WTC11 (cell line): Measurements from ENCODE around the gene PADI1. TPM values are rescaled to one million over a fixed set of nuclear protein-coding genes. Genes with fewer than 3 reads are reported as not detected.
A peak's percentile ranks its signal among the peaks of the same experiment; 100 is the strongest.

Experiments used
- ATAC-seq: fragments of 200-7000 bp; cut with Tn5 transposase; 2 replicates; pipeline ENCODE4 v1.10.0; 2021; ENCODE audit warnings: mild to moderate bottlenecking, moderate library complexity
- CTCF ChIA-PET: fragments of 300-600 bp; sonication (Branson Sonifier 250); formaldehyde crosslinking; loops from one replicate; lab custom pipeline; 2021; ENCODE audit warnings: antibody characterized with exemption; lab: Charles Lee
- POLR2A ChIA-PET: fragments of 350-600 bp; sonication (Branson Sonifier 250); formaldehyde crosslinking; loops from one replicate; lab custom pipeline; 2021; ENCODE audit warnings: antibody characterized with exemption; lab: Charles Lee
- DNase-seq: peaks from one replicate; pipeline ENCODE4 v3.0.0; 2021; ENCODE audit warnings: low spot score
- H3K27ac Mint-ChIP-seq: 2 replicates; pipeline ENCODE4 v1.8.0; 2021; ENCODE audit warnings: mixed read lengths
- H3K27me3 Mint-ChIP-seq: 2 replicates; pipeline ENCODE4 v1.8.0; 2021; ENCODE audit warnings: low read depth, mild to moderate bottlenecking, moderate library complexity, mixed read lengths
- H3K36me3 Mint-ChIP-seq: 2 replicates; pipeline ENCODE4 v1.8.0; 2021; ENCODE audit warnings: mixed read lengths
- H3K4me1 Mint-ChIP-seq: 2 replicates; pipeline ENCODE4 v1.8.0; 2022; ENCODE audit warnings: mixed read lengths
- H3K4me3 Mint-ChIP-seq: 2 replicates; pipeline ENCODE4 v1.8.0; 2021; ENCODE audit warnings: mild to moderate bottlenecking, moderate library complexity, mixed read lengths
- H3K9me3 Mint-ChIP-seq: 2 replicates; pipeline ENCODE4 v1.8.0; 2021; ENCODE audit warnings: mixed read lengths
- ATF2 ChIP-seq: sonication (generic); formaldehyde crosslinking; IDR thresholded peaks from 2 replicates; pipeline ENCODE4 v1.8.1; 2022; ENCODE audit warnings: low read depth, missing genetic modification reagents, borderline replicate concordance
- CBFB ChIP-seq: sonication (generic); formaldehyde crosslinking; IDR thresholded peaks from 2 replicates; pipeline ENCODE4 v1.8.1; 2022; ENCODE audit warnings: mild to moderate bottlenecking, low read depth, missing genetic modification reagents
- CREM ChIP-seq: sonication (generic); formaldehyde crosslinking; IDR thresholded peaks from 2 replicates; pipeline ENCODE4 v1.8.1; 2022; ENCODE audit warnings: mild to moderate bottlenecking, missing genetic modification reagents, moderate library complexity
- CTCF ChIP-seq: fragments of 200-600 bp; IDR thresholded peaks from 2 replicates; pipeline ENCODE4 v1.8.0; 2022; ENCODE audit warnings: antibody characterized with exemption
- E2F4 ChIP-seq: sonication (generic); formaldehyde crosslinking; IDR thresholded peaks from 2 replicates; pipeline ENCODE4 v1.8.1; 2022; ENCODE audit warnings: low read depth, mild to moderate bottlenecking, moderate library complexity, missing genetic modification reagents, borderline replicate concordance
- FOXP1 ChIP-seq: sonication (generic); formaldehyde crosslinking; IDR thresholded peaks from 2 replicates; pipeline ENCODE4 v1.8.0; 2022; ENCODE audit warnings: missing genetic modification reagents, mild to moderate bottlenecking, moderate library complexity, borderline replicate concordance
- GTF2I ChIP-seq: fragments of 250-450 bp; sonication (Bioruptor Pico); conservative IDR thresholded peaks from 2 replicates; pipeline ENCODE4 v1.4.0; 2021; ENCODE audit warnings: mild to moderate bottlenecking
- HMGA2 ChIP-seq: fragments of 250-450 bp; sonication (Bioruptor Pico); IDR thresholded peaks from 2 replicates; pipeline ENCODE4 v1.4.0; 2021; ENCODE audit warnings: mild to moderate bottlenecking, moderate library complexity
- IRF2 ChIP-seq: sonication (generic); formaldehyde crosslinking; IDR thresholded peaks from 2 replicates; pipeline ENCODE4 v1.8.0; 2022; ENCODE audit warnings: low read depth, missing genetic modification reagents, borderline replicate concordance
- JAZF1 ChIP-seq: fragments of 250-450 bp; sonication (Bioruptor Pico); IDR thresholded peaks from 2 replicates; pipeline ENCODE4 v1.9.0; 2021; ENCODE audit warnings: moderate library complexity, mild to moderate bottlenecking, inconsistent platforms
- KAT7 ChIP-seq: sonication (generic); formaldehyde crosslinking; IDR thresholded peaks from 2 replicates; pipeline ENCODE4 v1.8.1; 2023; ENCODE audit warnings: missing genetic modification reagents, mild to moderate bottlenecking, borderline replicate concordance
- MAX ChIP-seq: sonication (generic); formaldehyde crosslinking; IDR thresholded peaks from 2 replicates; pipeline ENCODE4 v1.8.0; 2022; ENCODE audit warnings: mild to moderate bottlenecking, missing genetic modification reagents
- MYBL2 ChIP-seq: sonication (generic); formaldehyde crosslinking; IDR thresholded peaks from 2 replicates; pipeline ENCODE4 v1.8.1; 2023; ENCODE audit warnings: mild to moderate bottlenecking, moderate library complexity, missing genetic modification reagents
- NFATC4 ChIP-seq: fragments of 250-450 bp; sonication (Bioruptor Pico); IDR thresholded peaks from 2 replicates; pipeline ENCODE4 v1.9.0; 2021; ENCODE audit warnings: mild to moderate bottlenecking
- PRRX2 ChIP-seq: fragments of 250-450 bp; sonication (Bioruptor Pico); IDR thresholded peaks from 2 replicates; pipeline ENCODE4 v1.8.0; 2021; ENCODE audit warnings: mild to moderate bottlenecking
- RELA ChIP-seq: sonication (generic); formaldehyde crosslinking; IDR thresholded peaks from 2 replicates; pipeline ENCODE4 v1.8.1; 2022; ENCODE audit warnings: missing genetic modification reagents, mild to moderate bottlenecking, borderline replicate concordance
- RORB ChIP-seq: fragments of 250-450 bp; sonication (Bioruptor Pico); IDR thresholded peaks from 2 replicates; pipeline ENCODE4 v1.9.0; 2021; ENCODE audit warnings: mild to moderate bottlenecking
- SMAD4 ChIP-seq: sonication (generic); formaldehyde crosslinking; IDR thresholded peaks from 2 replicates; pipeline ENCODE4 v1.8.0; 2022; ENCODE audit warnings: mild to moderate bottlenecking, missing genetic modification reagents
- SP1 ChIP-seq: sonication (generic); formaldehyde crosslinking; conservative IDR thresholded peaks from 2 replicates; pipeline ENCODE4 v1.8.1; 2022; ENCODE audit warnings: missing genetic modification reagents
- STAT6 ChIP-seq: sonication (generic); formaldehyde crosslinking; conservative IDR thresholded peaks from 2 replicates; pipeline ENCODE4 v1.8.1; 2023; ENCODE audit warnings: mild to moderate bottlenecking, low read depth, missing genetic modification reagents, moderate library complexity
- TCF7 ChIP-seq: sonication (generic); formaldehyde crosslinking; IDR thresholded peaks from 2 replicates; pipeline ENCODE4 v1.8.0; 2022; ENCODE audit warnings: mild to moderate bottlenecking, low read depth, missing genetic modification reagents, moderate library complexity
- USF1 ChIP-seq: sonication (generic); formaldehyde crosslinking; IDR thresholded peaks from 2 replicates; pipeline ENCODE4 v1.8.0; 2022; ENCODE audit warnings: mild to moderate bottlenecking, missing genetic modification reagents
- total RNA-seq: library from RNA; stranded (reverse); gene quantifications from 3 replicates; pipeline ENCODE4 v1.2.3, GENCODE V29; 2021

Gene PADI1
- total RNA-seq, 1 experiment from 2014 or later, result 0.15 TPM

GRCh38 chr1:17234405-17234804, 29.5 kb downstream of the PADI1 start:
- no peak overlapping the region for H3K27ac Mint-ChIP-seq
- no peak for ATAC-seq

GRCh38 chr1:17235135-17235885, 30.4 kb downstream of the PADI1 start:
- Mint-ChIP-seq H3K36me3 (no peaks in the 10 kb centered on the region), H3K27me3 (peaks cover 3% of the 10 kb centered on the region; the same call in 1 of the 2 replicates), H3K4me1 (peaks cover 21% of the 10 kb centered on the region), H3K9me3 (no peaks in the 10 kb centered on the region), H3K27ac (peak overlapping the region; percentile 36; the same call in 1 of the 2 replicates), H3K4me3 (no peak overlapping the region)
- TF ChIP-seq ATF2 (CRISPR knock-in tag) (no peak), RELA (CRISPR knock-in tag) (no peak), CBFB (CRISPR knock-in tag) (no peak), HMGA2 (CRISPR knock-in tag) (no peak), STAT6 (no peak), NFATC4 (CRISPR knock-in tag) (no peak), IRF2 (CRISPR knock-in tag) (no peak), USF1 (CRISPR knock-in tag) (no peak), SMAD4 (CRISPR knock-in tag) (no peak)
- POLR2A ChIA-PET, result no interaction called here
- DNase-seq, result no peak
- CTCF ChIA-PET, result interaction anchor here (1.1 to 5.4 kb wide), 6 partner anchors 14 to 615 kb away, joined by 3 to 53 read pairs (median 8); partner anchors contain the start of gene PADI3
- ATAC-seq, result no peak

More at GRCh38 chr1:17234405-17234804, 29.5 kb downstream of the PADI1 start:
- POLR2A ChIA-PET, result no interaction called here
- Mint-ChIP-seq H3K36me3 (no peaks in the 10 kb centered on the region), H3K4me3 (no peak overlapping the region), H3K4me1 (peaks cover 15% of the 10 kb centered on the region), H3K9me3 (no peaks in the 10 kb centered on the region), H3K27me3 (peaks cover 3% of the 10 kb centered on the region; the same call in 1 of the 2 replicates)
- TF ChIP-seq PRRX2 (no peak), RORB (CRISPR knock-in tag) (no peak)
- CTCF ChIA-PET, result interaction anchor here (0.7 to 5.4 kb wide), 5 partner anchors 15 to 614 kb away, joined by 3 to 53 read pairs (median 6); partner anchors contain the start of gene PADI3
- DNase-seq, result no peak

- Mint-ChIP-seq H3K36me3 (no peaks in the 10 kb centered on the region), H3K4me1 (peaks cover 19% of the 10 kb centered on the region), H3K4me3 (no peak overlapping the region), H3K27me3 (no peaks in the 10 kb centered on the region), H3K27ac (no peak overlapping the region), H3K9me3 (no peaks in the 10 kb centered on the region)
- POLR2A ChIA-PET, result interaction anchor here (0.6 kb wide), 1 partner anchor 220 kb away, joined by 4 read pairs; no protein-coding TSS in a partner anchor
- peak; percentile 87 for ATAC-seq
- DNase-seq, result peak; percentile 98
- CTCF ChIA-PET, result interaction anchor here (0.6 to 5.4 kb wide), 20 partner anchors 9 to 176 kb away, joined by 3 to 53 read pairs (median 5); partner anchors contain the start of genes PADI2 and PADI3
- TF ChIP-seq FOXP1 (CRISPR knock-in tag), result no peak
- TF ChIP-seq CREM (CRISPR knock-in tag), result no peak
- no peak for TF ChIP-seq E2F4 (CRISPR knock-in tag)
- TF ChIP-seq MYBL2 (CRISPR knock-in tag), result no peak
- TF ChIP-seq KAT7 (CRISPR knock-in tag), result no peak
- no peak for TF ChIP-seq JAZF1 (CRISPR knock-in tag)
- no peak for TF ChIP-seq TCF7 (CRISPR knock-in tag)
- TF ChIP-seq GTF2I (CRISPR knock-in tag), result peak; percentile 82; the same call in 1 of the 2 replicates
- TF ChIP-seq MAX (CRISPR knock-in tag), result peak; percentile 61; the same call in 1 of the 2 replicates
- TF ChIP-seq SP1 (CRISPR knock-in tag), result peak; percentile 36; the same call in 1 of the 2 replicates
- peak; percentile 92 for TF ChIP-seq CTCF
Observed at GRCh38 chr1:17236779-17237560, 32.0 kb downstream of the PADI1 start.
